ENCODE data around the gene RNF167. TPM values are rescaled to one million over a fixed set of nuclear protein-coding genes. Genes with fewer than 3 reads are reported as not detected.
"Not testable (repeated sequence)": the region's sequence is repeated elsewhere in the genome, so short reads cannot be mapped to it uniquely, and the experiment has no call there.

RNF167 gene
- total RNA-seq, 1 donor from 2014 or later = 20.3 TPM

DNA sequence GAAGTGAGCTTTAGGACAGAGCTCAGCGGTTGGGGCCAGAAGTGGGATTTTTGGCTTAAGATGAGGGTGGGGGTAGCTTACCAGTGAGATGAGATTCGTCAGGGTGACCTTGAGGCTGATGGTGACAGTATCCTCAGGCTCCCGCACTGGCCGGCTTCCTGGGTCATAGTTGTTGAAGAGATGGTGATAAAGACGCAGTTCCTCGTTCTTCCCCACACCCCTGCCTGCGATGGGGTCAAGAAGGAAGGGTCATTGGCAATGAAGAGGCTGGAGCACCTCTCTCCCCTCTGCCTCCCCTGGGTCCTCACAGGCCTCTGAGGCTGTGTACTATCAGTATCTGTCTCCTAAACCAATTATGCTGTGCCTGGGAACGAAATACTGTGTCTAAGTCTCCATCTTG, 37.5 kb upstream of the RNF167 start:
- DNase-seq = no peak

GRCh38 chr17:4903051-4903818, 36.8 kb upstream of the RNF167 start, which contains the start of gene CHRNE:
Gene CHRNE (minus strand): TSS chr17:4903098. CDS start chr17:4903063, 35 bp downstream.
- DNase-seq = peak; percentile 90

GRCh38 chr17:4906642-4907041, 33.4 kb upstream of the RNF167 start:
- not testable (repeated sequence) for DNase-seq

- peak; percentile 40 for DNase-seq
Measured at GRCh38 chr17:4908301-4908700, 31.8 kb upstream of the RNF167 start.

GRCh38 chr17:4908711-4909496, 31.2 kb upstream of the RNF167 start:
- peak; percentile 96 for DNase-seq

DNA sequence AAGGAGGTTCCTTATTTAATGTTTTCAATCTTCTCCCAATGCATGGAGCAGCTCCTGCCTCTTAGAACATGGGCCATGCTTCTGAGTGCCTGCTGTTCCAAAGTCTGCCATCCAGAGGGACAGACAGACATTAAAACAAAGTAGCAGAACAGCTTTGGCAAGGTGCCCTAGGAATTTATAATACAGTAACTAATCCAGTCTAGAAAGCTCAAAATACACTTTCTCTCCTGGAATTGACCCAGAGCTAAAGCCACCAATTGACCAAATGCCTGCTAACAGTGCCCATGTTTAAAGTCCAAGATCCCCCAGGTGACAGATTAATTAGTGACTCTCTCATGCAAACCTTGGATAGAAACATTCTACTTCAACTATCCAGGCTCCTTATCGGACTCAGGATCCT, 26.1 kb upstream of the RNF167 start:
- DNase-seq = no peak

GRCh38 chr17:4914551-4914950, 25.5 kb upstream of the RNF167 start:
- DNase-seq = not testable (repeated sequence)

GRCh38 chr17:4919511-4920047, 20.5 kb upstream of the RNF167 start:
- no peak for DNase-seq

DNA sequence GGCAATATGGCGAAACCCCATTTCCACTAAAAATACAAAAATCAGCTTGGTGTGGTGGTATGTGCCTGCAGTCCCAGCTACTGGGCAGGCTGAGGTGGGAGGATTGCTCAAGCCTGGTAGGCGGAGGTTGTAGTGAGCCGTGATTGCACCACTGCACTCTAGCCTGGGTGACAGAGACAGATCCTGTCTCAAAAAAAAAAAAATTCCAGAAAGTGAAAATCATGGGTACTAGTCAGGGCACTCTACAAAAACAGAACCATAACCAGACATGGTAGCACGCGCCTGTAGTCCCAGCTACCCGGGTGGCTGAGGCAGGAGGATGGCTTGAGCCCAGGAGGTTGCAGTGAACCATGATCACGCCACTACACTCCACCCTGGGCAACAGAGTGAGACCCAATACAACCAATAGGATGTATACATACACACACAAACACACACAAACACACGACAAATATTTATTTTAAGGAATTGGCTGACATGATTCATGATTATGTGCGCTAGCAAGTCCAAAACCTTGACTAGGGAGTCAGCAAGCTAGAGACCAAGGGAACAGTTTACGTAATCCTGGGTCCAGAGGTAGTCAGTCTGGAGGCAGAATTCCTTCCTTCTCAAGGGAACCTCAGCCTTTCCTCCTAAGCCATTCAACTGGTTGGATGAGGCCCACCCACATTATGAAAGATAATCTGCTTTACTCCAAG, 19.6 kb upstream of the RNF167 start:
- no peak for DNase-seq

DNA sequence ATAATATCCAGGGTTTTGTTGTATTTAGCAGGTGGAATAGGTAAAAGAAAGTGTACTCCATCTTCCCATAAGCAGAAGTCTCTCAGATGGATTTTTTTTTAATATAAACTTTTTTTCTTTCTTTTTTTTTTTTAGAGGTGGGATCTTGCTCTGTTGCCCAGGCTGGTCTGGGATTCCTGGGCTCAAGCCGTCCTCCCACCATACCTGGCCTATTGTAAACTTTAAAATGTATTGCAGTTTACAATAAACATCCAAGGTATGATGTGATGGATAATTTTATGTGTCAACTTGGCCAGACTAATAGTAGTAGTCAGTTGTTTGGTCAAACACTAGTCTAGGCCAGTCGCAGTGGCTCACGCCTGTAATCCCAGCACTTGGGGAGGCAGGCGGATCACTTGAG, 18.7 kb upstream of the RNF167 start:
- no peak for DNase-seq

GRCh38 chr17:4926577-4927335, 13.3 kb upstream of the RNF167 start:
- not testable (repeated sequence) for DNase-seq

GRCh38 chr17:4928881-4929280, 11.2 kb upstream of the RNF167 start:
- DNase-seq = no peak

DNA sequence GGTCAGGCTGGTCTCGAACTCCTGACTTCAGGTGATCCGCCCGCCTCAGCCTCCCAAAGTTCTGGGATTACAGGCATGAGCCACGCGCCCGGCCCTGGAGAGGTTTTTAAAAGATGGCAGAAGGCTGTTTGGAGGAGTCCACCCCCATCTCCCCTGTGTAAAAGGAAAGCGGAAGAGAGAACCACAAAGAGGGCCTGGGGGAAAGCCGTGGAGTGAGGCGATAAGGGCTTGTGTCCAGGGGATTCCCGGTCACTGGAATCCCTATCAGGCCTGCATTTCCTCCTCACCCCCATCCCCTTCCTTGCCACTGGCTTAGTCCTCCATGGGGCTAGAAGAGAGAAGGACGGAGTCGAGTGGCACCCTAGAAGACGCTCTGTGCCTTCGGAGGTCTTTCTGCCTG, 8.1 kb upstream of the RNF167 start, which contains the start of gene GP1BA:
Gene GP1BA (plus strand): TSS at position 315 of the 400 bp plus-strand sequence. CDS start 328 bp downstream, outside the sequence.
- no peak for DNase-seq

DNA sequence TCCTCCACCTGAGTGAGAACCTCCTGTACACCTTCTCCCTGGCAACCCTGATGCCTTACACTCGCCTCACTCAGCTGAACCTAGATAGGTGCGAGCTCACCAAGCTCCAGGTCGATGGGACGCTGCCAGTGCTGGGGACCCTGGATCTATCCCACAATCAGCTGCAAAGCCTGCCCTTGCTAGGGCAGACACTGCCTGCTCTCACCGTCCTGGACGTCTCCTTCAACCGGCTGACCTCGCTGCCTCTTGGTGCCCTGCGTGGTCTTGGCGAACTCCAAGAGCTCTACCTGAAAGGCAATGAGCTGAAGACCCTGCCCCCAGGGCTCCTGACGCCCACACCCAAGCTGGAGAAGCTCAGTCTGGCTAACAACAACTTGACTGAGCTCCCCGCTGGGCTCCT, 7.3 kb upstream of the RNF167 start:
- no peak for DNase-seq

DNA sequence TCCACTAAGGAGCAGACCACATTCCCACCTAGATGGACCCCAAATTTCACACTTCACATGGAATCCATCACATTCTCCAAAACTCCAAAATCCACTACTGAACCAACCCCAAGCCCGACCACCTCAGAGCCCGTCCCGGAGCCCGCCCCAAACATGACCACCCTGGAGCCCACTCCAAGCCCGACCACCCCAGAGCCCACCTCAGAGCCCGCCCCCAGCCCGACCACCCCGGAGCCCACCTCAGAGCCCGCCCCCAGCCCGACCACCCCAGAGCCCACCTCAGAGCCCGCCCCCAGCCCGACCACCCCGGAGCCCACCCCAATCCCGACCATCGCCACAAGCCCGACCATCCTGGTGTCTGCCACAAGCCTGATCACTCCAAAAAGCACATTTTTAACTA, 6.4 kb upstream of the RNF167 start:
- DNase-seq = no peak

- DNase-seq = no peak
Measured at GRCh38 chr17:4934173-4934979, 5.7 kb upstream of the RNF167 start.

DNA sequence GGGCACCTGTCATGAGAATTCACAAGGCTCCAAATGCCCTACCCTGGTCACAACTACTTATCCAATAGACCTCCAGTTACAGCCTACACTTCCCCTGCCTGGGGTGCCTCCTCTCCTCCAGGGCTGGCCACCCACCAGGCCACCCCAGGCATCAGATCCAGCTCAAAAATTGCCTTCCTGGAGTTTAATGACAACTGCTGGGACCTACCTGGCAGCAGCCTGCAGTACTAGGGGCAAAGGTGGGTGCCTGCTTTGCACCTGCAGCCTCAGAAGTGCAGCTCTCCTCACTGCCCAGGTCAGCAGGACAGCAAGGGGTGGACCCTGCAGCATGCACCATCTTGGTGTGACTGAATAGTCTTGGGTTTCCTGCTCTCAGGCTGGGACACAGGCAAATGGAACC, 4.4 kb upstream of the RNF167 start:
- no peak for DNase-seq

DNA sequence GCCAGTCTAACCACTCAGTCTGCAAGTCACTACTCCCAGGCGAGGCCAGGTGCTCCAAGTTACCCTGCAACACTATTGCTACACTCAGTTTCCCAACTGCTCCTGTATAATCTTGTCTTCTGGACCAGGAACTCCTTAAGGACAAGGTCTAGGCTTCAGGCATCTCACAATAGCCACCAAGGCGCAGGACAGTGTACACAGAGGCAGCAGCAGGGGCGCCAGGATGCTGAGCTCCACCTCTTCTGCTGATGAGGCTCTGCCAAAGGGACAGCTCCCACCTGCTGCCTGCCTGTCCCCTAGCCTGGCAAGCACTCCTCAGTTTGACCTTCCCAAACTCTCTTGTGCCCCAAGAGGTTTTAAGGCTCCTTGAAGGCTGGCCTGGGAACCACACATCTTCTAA, 3.6 kb upstream of the RNF167 start:
- no peak for DNase-seq

GRCh38 chr17:4937553-4937952, 2.5 kb upstream of the RNF167 start:
- DNase-seq = no peak

DNA sequence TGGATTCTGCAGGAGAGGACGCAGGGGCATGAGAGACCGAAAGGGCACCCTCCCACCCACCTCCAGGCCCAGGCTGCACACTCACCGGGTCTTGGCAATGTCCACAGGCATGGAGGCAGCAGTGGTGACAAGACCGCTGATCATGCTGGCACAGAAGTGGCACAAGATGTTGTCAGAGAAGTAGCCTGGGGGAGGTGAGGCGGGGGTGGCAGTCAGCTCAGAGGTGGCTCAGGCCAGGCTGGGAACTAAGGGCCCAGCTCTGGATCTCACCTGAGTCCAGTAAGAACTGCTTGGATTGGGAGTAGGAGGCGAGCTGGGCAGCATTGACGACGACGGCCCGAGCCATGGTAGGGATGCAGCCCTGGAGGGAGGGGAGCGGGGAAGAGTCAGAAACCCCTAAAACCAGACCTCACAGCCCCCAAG, 2.0 kb upstream of the RNF167 start:
- no peak for DNase-seq

All from tongue (tissue), 2 donors.